ENCODE measurements around the gene EPN2. TPM values are rescaled to one million over a fixed set of nuclear protein-coding genes. Genes with fewer than 3 reads are reported as not detected.

Gene EPN2
- total and polyA plus RNA-seq, 10 of the 15 experiments (the other 5 are each of a cell fraction or from before 2014, with no cell fraction given) = 0.26 to 8.4 (median 4.7) TPM

DNA sequence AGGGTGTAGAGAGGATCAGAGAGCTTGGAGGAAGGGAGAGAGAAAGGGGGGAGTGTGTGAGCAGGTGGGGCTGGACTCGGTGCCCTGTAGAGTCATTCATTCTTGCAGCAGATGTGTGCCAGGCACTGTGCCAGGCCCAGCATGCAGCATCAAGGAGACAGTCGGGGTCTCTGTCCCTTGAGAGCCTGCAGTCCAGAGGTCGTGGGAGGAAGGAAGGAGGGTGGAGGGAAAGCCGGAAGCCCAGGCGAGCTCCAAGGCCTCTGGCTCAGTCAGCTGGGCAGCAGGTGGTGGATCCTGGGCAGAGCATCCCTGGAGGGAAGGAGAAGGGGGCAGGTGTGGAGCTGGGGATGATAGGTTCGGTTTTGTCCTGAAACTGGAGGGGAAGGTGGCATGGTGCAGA, 27.5 kb downstream of the EPN2 start (continued):
- TF ChIP-seq, protein P1, sequence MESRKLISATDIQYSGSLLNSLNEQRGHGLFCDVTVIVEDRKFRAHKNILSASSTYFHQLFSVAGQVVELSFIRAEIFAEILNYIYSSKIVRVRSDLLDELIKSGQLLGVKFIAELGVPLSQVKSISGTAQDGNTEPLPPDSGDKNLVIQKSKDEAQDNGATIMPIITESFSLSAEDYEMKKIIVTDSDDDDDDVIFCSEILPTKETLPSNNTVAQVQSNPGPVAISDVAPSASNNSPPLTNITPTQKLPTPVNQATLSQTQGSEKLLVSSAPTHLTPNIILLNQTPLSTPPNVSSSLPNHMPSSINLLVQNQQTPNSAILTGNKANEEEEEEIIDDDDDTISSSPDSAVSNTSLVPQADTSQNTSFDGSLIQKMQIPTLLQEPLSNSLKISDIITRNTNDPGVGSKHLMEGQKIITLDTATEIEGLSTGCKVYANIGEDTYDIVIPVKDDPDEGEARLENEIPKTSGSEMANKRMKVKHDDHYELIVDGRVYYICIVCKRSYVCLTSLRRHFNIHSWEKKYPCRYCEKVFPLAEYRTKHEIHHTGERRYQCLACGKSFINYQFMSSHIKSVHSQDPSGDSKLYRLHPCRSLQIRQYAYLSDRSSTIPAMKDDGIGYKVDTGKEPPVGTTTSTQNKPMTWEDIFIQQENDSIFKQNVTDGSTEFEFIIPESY (IDR thresholded peaks at IDR 0.05) = no peak
- TF ChIP-seq, protein P2, sequence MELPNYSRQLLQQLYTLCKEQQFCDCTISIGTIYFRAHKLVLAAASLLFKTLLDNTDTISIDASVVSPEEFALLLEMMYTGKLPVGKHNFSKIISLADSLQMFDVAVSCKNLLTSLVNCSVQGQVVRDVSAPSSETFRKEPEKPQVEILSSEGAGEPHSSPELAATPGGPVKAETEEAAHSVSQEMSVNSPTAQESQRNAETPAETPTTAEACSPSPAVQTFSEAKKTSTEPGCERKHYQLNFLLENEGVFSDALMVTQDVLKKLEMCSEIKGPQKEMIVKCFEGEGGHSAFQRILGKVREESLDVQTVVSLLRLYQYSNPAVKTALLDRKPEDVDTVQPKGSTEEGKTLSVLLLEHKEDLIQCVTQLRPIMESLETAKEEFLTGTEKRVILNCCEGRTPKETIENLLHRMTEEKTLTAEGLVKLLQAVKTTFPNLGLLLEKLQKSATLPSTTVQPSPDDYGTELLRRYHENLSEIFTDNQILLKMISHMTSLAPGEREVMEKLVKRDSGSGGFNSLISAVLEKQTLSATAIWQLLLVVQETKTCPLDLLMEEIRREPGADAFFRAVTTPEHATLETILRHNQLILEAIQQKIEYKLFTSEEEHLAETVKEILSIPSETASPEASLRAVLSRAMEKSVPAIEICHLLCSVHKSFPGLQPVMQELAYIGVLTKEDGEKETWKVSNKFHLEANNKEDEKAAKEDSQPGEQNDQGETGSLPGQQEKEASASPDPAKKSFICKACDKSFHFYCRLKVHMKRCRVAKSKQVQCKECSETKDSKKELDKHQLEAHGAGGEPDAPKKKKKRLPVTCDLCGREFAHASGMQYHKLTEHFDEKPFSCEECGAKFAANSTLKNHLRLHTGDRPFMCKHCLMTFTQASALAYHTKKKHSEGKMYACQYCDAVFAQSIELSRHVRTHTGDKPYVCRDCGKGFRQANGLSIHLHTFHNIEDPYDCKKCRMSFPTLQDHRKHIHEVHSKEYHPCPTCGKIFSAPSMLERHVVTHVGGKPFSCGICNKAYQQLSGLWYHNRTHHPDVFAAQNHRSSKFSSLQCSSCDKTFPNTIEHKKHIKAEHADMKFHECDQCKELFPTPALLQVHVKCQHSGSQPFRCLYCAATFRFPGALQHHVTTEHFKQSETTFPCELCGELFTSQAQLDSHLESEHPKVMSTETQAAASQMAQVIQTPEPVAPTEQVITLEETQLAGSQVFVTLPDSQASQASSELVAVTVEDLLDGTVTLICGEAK (IDR thresholded peaks at IDR 0.05; ENCODE audit: borderline replicate concordance) = no peak
- TF ChIP-seq SMARCA5 (IDR thresholded peaks at IDR 0.05) (no peak), ZNF622 (IDR thresholded peaks at IDR 0.05) (no peak), PBX3 (IDR thresholded peaks at IDR 0.05; ENCODE audit: insufficient replicate concordance, low read depth, low read length) (no peak), CREB1 (IDR thresholded peaks at IDR 0.05; ENCODE audit: low read depth) (no peak)
- TF ChIP-seq, protein P3, sequence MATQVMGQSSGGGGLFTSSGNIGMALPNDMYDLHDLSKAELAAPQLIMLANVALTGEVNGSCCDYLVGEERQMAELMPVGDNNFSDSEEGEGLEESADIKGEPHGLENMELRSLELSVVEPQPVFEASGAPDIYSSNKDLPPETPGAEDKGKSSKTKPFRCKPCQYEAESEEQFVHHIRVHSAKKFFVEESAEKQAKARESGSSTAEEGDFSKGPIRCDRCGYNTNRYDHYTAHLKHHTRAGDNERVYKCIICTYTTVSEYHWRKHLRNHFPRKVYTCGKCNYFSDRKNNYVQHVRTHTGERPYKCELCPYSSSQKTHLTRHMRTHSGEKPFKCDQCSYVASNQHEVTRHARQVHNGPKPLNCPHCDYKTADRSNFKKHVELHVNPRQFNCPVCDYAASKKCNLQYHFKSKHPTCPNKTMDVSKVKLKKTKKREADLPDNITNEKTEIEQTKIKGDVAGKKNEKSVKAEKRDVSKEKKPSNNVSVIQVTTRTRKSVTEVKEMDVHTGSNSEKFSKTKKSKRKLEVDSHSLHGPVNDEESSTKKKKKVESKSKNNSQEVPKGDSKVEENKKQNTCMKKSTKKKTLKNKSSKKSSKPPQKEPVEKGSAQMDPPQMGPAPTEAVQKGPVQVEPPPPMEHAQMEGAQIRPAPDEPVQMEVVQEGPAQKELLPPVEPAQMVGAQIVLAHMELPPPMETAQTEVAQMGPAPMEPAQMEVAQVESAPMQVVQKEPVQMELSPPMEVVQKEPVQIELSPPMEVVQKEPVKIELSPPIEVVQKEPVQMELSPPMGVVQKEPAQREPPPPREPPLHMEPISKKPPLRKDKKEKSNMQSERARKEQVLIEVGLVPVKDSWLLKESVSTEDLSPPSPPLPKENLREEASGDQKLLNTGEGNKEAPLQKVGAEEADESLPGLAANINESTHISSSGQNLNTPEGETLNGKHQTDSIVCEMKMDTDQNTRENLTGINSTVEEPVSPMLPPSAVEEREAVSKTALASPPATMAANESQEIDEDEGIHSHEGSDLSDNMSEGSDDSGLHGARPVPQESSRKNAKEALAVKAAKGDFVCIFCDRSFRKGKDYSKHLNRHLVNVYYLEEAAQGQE (IDR thresholded peaks at IDR 0.05; ENCODE audit: low read depth, low read length) = no peak

Data from GM12878 (cell line).